NCI-H1436 (cell line): ENCODE results near the gene C1orf210.

Source experiments
- DNase-seq: peaks from one replicate; lab custom pipeline; 2025; lab: John Stamatoyannopoulos, UW

The C1orf210 gene

GRCh38 chr1:43312663-43313515 is 27.5 kb upstream of the C1orf210 start:
- no peak for DNase-seq

- DNase-seq: no peak
Observed at GRCh38 chr1:43312212-43312623, 26.8 kb upstream of the C1orf210 start.

GRCh38 chr1:43311521-43311920 is 26.1 kb upstream of the C1orf210 start:
- DNase-seq: no peak

GRCh38 chr1:43309405-43310025 is 24.1 kb upstream of the C1orf210 start:
- DNase-seq: no peak

GRCh38 chr1:43308635-43309404 is 23.4 kb upstream of the C1orf210 start:
- no peak for DNase-seq

GRCh38 chr1:43307458-43308158 is 22.2 kb upstream of the C1orf210 start:
- no peak for DNase-seq

- peak; percentile 18 for DNase-seq
Observed at GRCh38 chr1:43306688-43307457, 21.5 kb upstream of the C1orf210 start.

GRCh38 chr1:43305926-43306687 is 20.7 kb upstream of the C1orf210 start:
- no peak for DNase-seq

- DNase-seq: no peak
Observed at GRCh38 chr1:43305461-43305860, 20.1 kb upstream of the C1orf210 start.

- DNase-seq: no peak
Observed at GRCh38 chr1:43304771-43305300, 19.5 kb upstream of the C1orf210 start.

GRCh38 chr1:43304314-43304681 is 18.9 kb upstream of the C1orf210 start:
- peak; percentile 20 for DNase-seq

- no peak for DNase-seq
Observed at GRCh38 chr1:43303471-43304313, 18.3 kb upstream of the C1orf210 start.

GRCh38 chr1:43302721-43303470 is 17.5 kb upstream of the C1orf210 start:
- DNase-seq: no peak

GRCh38 chr1:43302201-43302600 is 16.8 kb upstream of the C1orf210 start:
- no peak for DNase-seq

- no peak for DNase-seq
Observed at GRCh38 chr1:43300378-43301094, 15.2 kb upstream of the C1orf210 start, which contains the start of gene TIE1. Gene TIE1 (plus strand): TSS chr1:43300982. CDS start chr1:43301072, 90 bp downstream.

- DNase-seq: no peak
Observed at GRCh38 chr1:43299101-43299500, 13.7 kb upstream of the C1orf210 start.

- DNase-seq: no peak
Observed at GRCh38 chr1:43298055-43298454, 12.7 kb upstream of the C1orf210 start.

GRCh38 chr1:43296207-43296606 is 10.8 kb upstream of the C1orf210 start:
- DNase-seq: no peak
